ENCODE measurements around the gene RHOB. TPM values are rescaled to one million over a fixed set of nuclear protein-coding genes. Genes with fewer than 3 reads are reported as not detected.

The RHOB gene
- total and polyA plus RNA-seq, 2 of the 13 experiments (the other 11 are each of a cell fraction or from before 2014, with no cell fraction given), result 192 to 268 TPM

GRCh38 chr2:20447437-20448245 lies 767 bp downstream of the RHOB start (continued):
- TF ChIP-seq SMAD9 (CRISPR knock-in tag; IDR thresholded peaks at IDR 0.05) (peak; percentile 18; the same call in 1 of the 2 replicates), ZNF775 (CRISPR knock-in tag; IDR thresholded peaks at IDR 0.05; ENCODE audit: borderline replicate concordance) (peak; percentile 60; the same call in 1 of the 2 replicates), ZFP82 (CRISPR knock-in tag; IDR thresholded peaks at IDR 0.05; ENCODE audit: borderline replicate concordance) (no peak), ZNF446 (CRISPR knock-in tag; IDR thresholded peaks at IDR 0.05) (peak; percentile 71; the same call in 1 of the 2 replicates), RXRA (CRISPR knock-in tag; IDR thresholded peaks at IDR 0.05) (peak; percentile 69; the same call in 1 of the 2 replicates), ZNF468 (CRISPR knock-in tag; IDR thresholded peaks at IDR 0.05) (peak; percentile 89; the same call in 1 of the 2 replicates), CBFB (CRISPR knock-in tag; IDR thresholded peaks at IDR 0.05) (peak; percentile 28; the same call in 1 of the 2 replicates), EP300 (IDR thresholded peaks at IDR 0.05; ENCODE audit: low read depth in 2 of 2, low read length in 2 of 2) (no peak; a peak in 1 of 4 replicates), EP300 (CRISPR knock-in tag; IDR thresholded peaks at IDR 0.05; ENCODE audit: borderline replicate concordance) (no peak), CEBPZ (IDR thresholded peaks at IDR 0.05; ENCODE audit: low read length) (no peak), ZNF207 (IDR thresholded peaks at IDR 0.05; ENCODE audit: borderline replicate concordance) (no peak), ZNF782 (CRISPR knock-in tag; IDR thresholded peaks at IDR 0.05; ENCODE audit: borderline replicate concordance) (peak; percentile 78), ZNF619 (CRISPR knock-in tag; IDR thresholded peaks at IDR 0.05) (peak; percentile 72; the same call in 1 of the 2 replicates), CHCHD3 (CRISPR knock-in tag; IDR thresholded peaks at IDR 0.05) (0 out of 2 replicates have a peak, but pooled peaks have one; percentile 88), CC2D1A (CRISPR knock-in tag; IDR thresholded peaks at IDR 0.05) (no peak), BORCS8-MEF2B (CRISPR knock-in tag; IDR thresholded peaks at IDR 0.05) (0 out of 2 replicates have a peak, but pooled peaks have one; percentile 8), ZNF609 (CRISPR knock-in tag; IDR thresholded peaks at IDR 0.05; ENCODE audit: borderline replicate concordance) (peak; percentile 75), FOSL1 (CRISPR knock-in tag; IDR thresholded peaks at IDR 0.05; ENCODE audit: borderline replicate concordance) (peak; percentile 27; the same call in 1 of the 2 replicates), SP4 (CRISPR knock-in tag; IDR thresholded peaks at IDR 0.05) (no peak)
